PFSK-1 (cell line): Measurements from ENCODE around the gene SULT1B1. TPM values are rescaled to one million over a fixed set of nuclear protein-coding genes. Genes with fewer than 3 reads are reported as not detected.

ENCODE experiments used
- FOXP2 ChIP-seq: optimal IDR thresholded peaks from 2 replicates; pipeline ENCODE3; 2011; ENCODE audit warnings: borderline replicate concordance, control low read depth, inconsistent platforms; ENCODE audit not compliant: insufficient read depth; ENCODE audit errors: extremely low read length, extremely low read depth
- POLR2AphosphoS5 ChIP-seq: IDR thresholded peaks from 2 replicates; pipeline ENCODE4 v1.6.1; 2012; ENCODE audit warnings: low read depth, mild to moderate bottlenecking, control low read depth, low read length, moderate library complexity
- REST ChIP-seq, 2 experiments: IDR thresholded peaks; 2 replicates each; pipeline versions ENCODE4 v1.6.1 to v1.8.0; 2011 to 2012; ENCODE audit warnings: low read depth in 2 of 2, low read length in 2 of 2, control low read depth in 1 of 2, inconsistent platforms in 1 of 2, mild to moderate bottlenecking in 1 of 2, moderate library complexity in 1 of 2; ENCODE audit not compliant: insufficient read depth in 1 of 2
- SIN3A ChIP-seq: IDR thresholded peaks from 2 replicates; pipeline ENCODE4 v1.6.1; 2012; ENCODE audit warnings: mild to moderate bottlenecking, low read length, moderate library complexity, borderline replicate concordance; ENCODE audit not compliant: insufficient read depth
- TAF1 ChIP-seq: IDR thresholded peaks from 2 replicates; pipeline ENCODE4 v1.6.1; 2012; ENCODE audit warnings: low read length, control low read depth, borderline replicate concordance; ENCODE audit not compliant: insufficient read depth
- polyA plus RNA-seq: library from polyadenylated mRNA; unstranded; fragments of >200 nt; gene quantifications from one replicate; pipeline ENCODE4 v1.2.1, GENCODE V29; 2012; ENCODE audit warnings: low read depth, missing spikeins; ENCODE audit not compliant: insufficient read length

SULT1B1 gene
- polyA plus RNA-seq, result not detected

GRCh38 chr4:69760455-69760854, at the start of gene SULT1B1:
TSS of gene SULT1B1 (minus strand) at chr4:69760620. CDS start at chr4:69755217, 5,403 bp downstream.
- no peak for TF ChIP-seq POLR2AphosphoS5
- no peak for TF ChIP-seq FOXP2
- TF ChIP-seq REST (IDR thresholded peaks at IDR 0.05; ENCODE audit: insufficient read depth in 1 of 2, low read depth in 2 of 2, low read length in 2 of 2), result no peak
- no peak for TF ChIP-seq TAF1
- TF ChIP-seq SIN3A, result no peak

- TF ChIP-seq TAF1 (no peak), FOXP2 (no peak), REST (IDR thresholded peaks at IDR 0.05; ENCODE audit: insufficient read depth in 1 of 2, low read depth in 2 of 2, low read length in 2 of 2) (no peak), POLR2AphosphoS5 (no peak), SIN3A (no peak)
Measured at GRCh38 chr4:69800599-69800998, 40.2 kb upstream of the SULT1B1 start.

- TF ChIP-seq REST (IDR thresholded peaks at IDR 0.05; ENCODE audit: insufficient read depth in 1 of 2, low read depth in 2 of 2, low read length in 2 of 2) (no peak), FOXP2 (no peak), SIN3A (no peak), TAF1 (no peak), POLR2AphosphoS5 (no peak)
Measured at GRCh38 chr4:69799337-69799736, 38.9 kb upstream of the SULT1B1 start.

GRCh38 chr4:69793732-69794131, 33.3 kb upstream of the SULT1B1 start:
- TF ChIP-seq REST (IDR thresholded peaks at IDR 0.05; ENCODE audit: insufficient read depth in 1 of 2, low read depth in 2 of 2, low read length in 2 of 2), result no peak
- no peak for TF ChIP-seq SIN3A
- no peak for TF ChIP-seq FOXP2
- TF ChIP-seq TAF1, result no peak
- no peak for TF ChIP-seq POLR2AphosphoS5

- TF ChIP-seq FOXP2, result no peak
- no peak for TF ChIP-seq TAF1
Measured at GRCh38 chr4:69787879-69788278, 27.5 kb upstream of the SULT1B1 start.
